HCT116 (cell line): ENCODE measurements around the gene STRN. TPM values are rescaled to one million over a fixed set of nuclear protein-coding genes. Genes with fewer than 3 reads are reported as not detected.

Experiments used
- ATAC-seq: fragments of 200-7000 bp; cut with Tn5 transposase; 2 replicates; pipeline ENCODE4 v1.9.1; 2020; ENCODE audit warnings: mild to moderate bottlenecking, moderate library complexity
- BruUV-seq: library from RNA; stranded (reverse); fragments of 400-500 nt; replicated peaks from 2 replicates; lab custom pipeline; 2021; lab: Mats Ljungman, UMichigan
- CTCF ChIA-PET: fragments of 300-600 bp; sonication (Branson Sonifier 250); formaldehyde crosslinking; loops from one replicate; lab custom pipeline; 2021; ENCODE audit warnings: antibody characterized with exemption; lab: Charles Lee
- POLR2A ChIA-PET: fragments of 300-600, 350-600 bp; sonication (Branson Sonifier 250); formaldehyde crosslinking; loops from one replicate; lab custom pipeline; 2021; ENCODE audit warnings: antibody characterized with exemption; lab: Charles Lee
- RAD21 ChIA-PET, 2 experiments: fragments of 300-600 bp; sonication (Branson Sonifier 250); formaldehyde crosslinking; loops; one replicate each; lab custom pipeline; 2023; ENCODE audit warnings: low total read pairs in 2 of 2; ENCODE audit not compliant: uncharacterized antibody in 2 of 2, unreplicated experiment in 2 of 2, low non-redundant PET in 1 of 2; lab: Charles Lee
- DNase-seq: peaks from one replicate; pipeline ENCODE4 v3.0.0-alpha.2; 2010; ENCODE audit warnings: low read depth, low spot score
- H2AFZ ChIP-seq: fragments of 200-600 bp; shearing (Covaris generic), sonication (generic); 2 replicates; pipeline ENCODE4 v1.6.1; 2017; ENCODE audit warnings: low read depth, mixed run types, mixed read lengths, antibody characterized with exemption, low read length; ENCODE audit not compliant: poor library complexity, severe bottlenecking
- H3K27ac ChIP-seq: 2 replicates; pipeline ENCODE4 v1.5.1; 2012; ENCODE audit warnings: low read depth, low read length
- H3K27me3 ChIP-seq: fragments of 200-600 bp; sonication (generic); 2 replicates; pipeline ENCODE4 v1.6.1; 2016; ENCODE audit warnings: mixed run types, low read length, mixed read lengths; ENCODE audit not compliant: insufficient read depth
- H3K36me3 ChIP-seq, 2 experiments: fragments of 200-500 bp in 1 of 2; fragments of 200-600 bp in 1 of 2; sonication (Bioruptor generic) in 1 of 2; sonication (generic) in 1 of 2; 2 replicates each; pipeline versions ENCODE4 v1.5.1 to v1.6.1; 2014 to 2016; ENCODE audit warnings: low read length in 2 of 2, inconsistent platforms in 1 of 2, mixed read lengths in 1 of 2, mixed run types in 1 of 2; ENCODE audit not compliant: insufficient read depth in 2 of 2, control insufficient read depth in 1 of 2
- H3K4me1 ChIP-seq, 2 experiments: fragments of 200-600 bp in 1 of 2; sonication (generic) in 1 of 2; 2 replicates each; pipeline versions ENCODE4 v1.5.1 to v1.6.1; 2012 to 2017; ENCODE audit warnings: low read length in 2 of 2, inconsistent platforms in 1 of 2, mild to moderate bottlenecking in 1 of 2, mixed read lengths in 1 of 2, mixed run types in 1 of 2, moderate library complexity in 1 of 2; ENCODE audit not compliant: insufficient read depth in 2 of 2, control insufficient read depth in 1 of 2
- H3K4me2 ChIP-seq: fragments of 200-600 bp; sonication (generic); 2 replicates; pipeline ENCODE4 v1.6.1; 2017; ENCODE audit warnings: mixed run types, low read length, mixed read lengths
- H3K4me3 ChIP-seq, 2 experiments: fragments of 200-600 bp in 1 of 2; sonication (generic) in 1 of 2; replicated peaks in 1 of 2; 2 replicates each; pipeline ENCODE4 v1.5.1; 2011 to 2016; ENCODE audit warnings: low read length in 2 of 2, control low read depth in 1 of 2, low read depth in 1 of 2, mild to moderate bottlenecking in 1 of 2, mixed read lengths in 1 of 2, mixed run types in 1 of 2
- H3K79me2 ChIP-seq: fragments of 200-600 bp; sonication (generic); 2 replicates; pipeline ENCODE4 v1.6.1; 2017; ENCODE audit warnings: mild to moderate bottlenecking, mixed run types, low read length, moderate library complexity, mixed read lengths; ENCODE audit not compliant: insufficient read depth
- H3K9ac ChIP-seq: fragments of 200-600 bp; sonication (generic); 2 replicates; pipeline ENCODE4 v1.6.1; 2016; ENCODE audit warnings: low read length, mixed read lengths
- H3K9me2 ChIP-seq: fragments of 200-600 bp; sonication (generic), shearing (Covaris generic); 2 replicates; pipeline ENCODE4 v1.6.1; 2017; ENCODE audit warnings: mixed run types, mild to moderate bottlenecking, moderate library complexity; ENCODE audit not compliant: insufficient read depth
- H3K9me3 ChIP-seq, 2 experiments: fragments of 200-500 bp in 1 of 2; fragments of 200-600 bp in 1 of 2; sonication (Bioruptor generic) in 1 of 2; sonication (generic) in 1 of 2; 2 replicates each; pipeline ENCODE4 v1.6.1; 2014 to 2017; ENCODE audit warnings: low read length in 2 of 2, mixed read lengths in 2 of 2, inconsistent platforms in 1 of 2, low read depth in 1 of 2, mild to moderate bottlenecking in 1 of 2, mixed run types in 1 of 2, moderate library complexity in 1 of 2; ENCODE audit not compliant: control insufficient read depth in 1 of 2, insufficient read depth in 1 of 2
- H4K20me1 ChIP-seq: fragments of 200-600 bp; sonication (generic), shearing (Covaris generic); 2 replicates; pipeline ENCODE4 v1.6.1; 2017; ENCODE audit warnings: mixed run types, mild to moderate bottlenecking, moderate library complexity; ENCODE audit not compliant: insufficient read depth
- CBX3 ChIP-seq: IDR thresholded peaks from 2 replicates; pipeline ENCODE4 v1.6.1; 2012; ENCODE audit warnings: low read depth
- CEBPB ChIP-seq: IDR thresholded peaks from 2 replicates; pipeline ENCODE4 v1.6.1; 2012; ENCODE audit warnings: low read depth
- ELF1 ChIP-seq: IDR thresholded peaks from 2 replicates; pipeline ENCODE4 v1.6.1; 2012; ENCODE audit warnings: low read depth, borderline replicate concordance
- EZH2 ChIP-seq: fragments of 200-600 bp; sonication (generic); IDR thresholded peaks from 2 replicates; pipeline ENCODE4 v1.6.1; 2017; ENCODE audit warnings: antibody characterized with exemption, mixed run types
- EZH2phosphoT487 ChIP-seq: fragments of 200-600 bp; IDR thresholded peaks from 2 replicates; pipeline ENCODE4 v1.6.1; 2018; ENCODE audit warnings: antibody characterized with exemption, borderline replicate concordance
- FOSL1 ChIP-seq: IDR thresholded peaks from 2 replicates; pipeline ENCODE4 v1.6.1; 2012; ENCODE audit warnings: low read depth
- JUND ChIP-seq: IDR thresholded peaks from 2 replicates; pipeline ENCODE4 v1.6.1; 2012
- POLR2A ChIP-seq: IDR thresholded peaks from 2 replicates; pipeline ENCODE4 v1.7.0; 2011; ENCODE audit warnings: borderline replicate concordance; ENCODE audit not compliant: insufficient read depth, insufficient read length; ENCODE audit errors: extremely low read depth
- RAD21 ChIP-seq: IDR thresholded peaks from 2 replicates; pipeline ENCODE4 v1.6.1; 2012; ENCODE audit warnings: low read depth, mild to moderate bottlenecking
- SIN3A ChIP-seq: IDR thresholded peaks from 2 replicates; pipeline ENCODE4 v1.6.1; 2012; ENCODE audit warnings: low read depth
- SP1 ChIP-seq: IDR thresholded peaks from 2 replicates; pipeline ENCODE4 v1.6.1; 2012; ENCODE audit warnings: low read depth
- SRF ChIP-seq: IDR thresholded peaks from 2 replicates; pipeline ENCODE4 v1.6.1; 2012; ENCODE audit warnings: low read depth
- TCF7L2 ChIP-seq: IDR thresholded peaks from 2 replicates; pipeline ENCODE4 v1.7.0; 2011; ENCODE audit warnings: borderline replicate concordance, inconsistent platforms; ENCODE audit not compliant: insufficient read depth, insufficient read length; ENCODE audit errors: extremely low read depth
- ZFX ChIP-seq: fragments of 450-650 bp; IDR thresholded peaks from 2 replicates; pipeline ENCODE4 v1.6.1; 2017
- ZNF274 ChIP-seq: fragments of 200-500 bp; sonication (Bioruptor generic); IDR thresholded peaks from 2 replicates; pipeline ENCODE4 v1.6.1; 2014; ENCODE audit warnings: mild to moderate bottlenecking, low read depth, low read length, inconsistent platforms
- intact Hi-C: fragments of 100-400 bp; cut with micrococcal nuclease; formaldehyde crosslinking; loops from 2 replicates; pipeline ENCODE4 v1.10.0; 2022
- total RNA-seq: library from RNA; stranded (reverse); gene quantifications from one replicate; pipeline ENCODE4 v1.2.1, GENCODE V29; 2021; ENCODE audit not compliant: unreplicated experiment
- TF ChIP-seq, protein P1 (sequence below): IDR thresholded peaks from 2 replicates; pipeline ENCODE4 v1.6.1; 2011; ENCODE audit warnings: mild to moderate bottlenecking, low read length, moderate library complexity; ENCODE audit not compliant: insufficient replicate concordance; ENCODE audit errors: extremely low read depth
- TF ChIP-seq, protein P2 (sequence below): IDR thresholded peaks from 2 replicates; pipeline ENCODE4 v1.6.1; 2012

Gene STRN
- total RNA-seq, 1 experiment from 2014 or later = 26.4 TPM

DNA sequence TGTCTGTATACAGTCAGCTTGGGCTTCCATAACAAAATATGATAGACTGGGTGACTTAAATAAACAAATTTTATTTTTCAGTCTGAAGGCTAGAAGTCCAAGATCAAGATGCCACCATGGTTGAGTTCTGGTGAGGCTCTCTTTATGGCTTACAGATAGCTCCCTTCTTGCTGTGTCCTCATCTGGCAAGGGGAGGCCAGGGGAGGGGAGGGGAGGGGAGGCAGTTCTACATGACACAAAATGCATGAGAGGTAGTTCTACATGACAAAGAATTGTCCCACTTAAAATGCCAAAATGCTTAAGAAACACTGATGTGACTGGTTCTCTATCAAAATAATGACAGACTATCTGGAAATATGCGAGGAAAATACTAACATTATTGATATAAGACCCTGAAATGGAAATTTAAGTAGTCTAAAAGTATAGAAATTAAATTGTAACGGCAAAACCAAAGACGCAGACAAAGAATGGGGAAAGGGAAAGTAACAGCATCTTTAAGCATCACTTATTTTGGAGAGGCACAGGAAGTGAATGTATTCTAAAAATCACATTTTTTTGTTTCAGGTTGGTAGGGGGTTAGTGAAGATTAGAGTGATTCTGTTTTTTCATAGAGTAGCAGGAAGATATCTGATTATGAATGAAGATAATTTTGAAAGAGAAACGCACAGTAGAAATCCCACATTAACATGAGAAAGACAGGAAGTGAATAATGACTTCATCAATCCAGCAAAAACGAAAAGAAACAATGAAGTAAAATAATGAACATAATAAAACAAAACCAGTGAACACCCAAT, 131.4 kb downstream of the STRN start:
- RAD21 ChIA-PET = no interaction called here
- no peak for TF ChIP-seq CBX3
- TF ChIP-seq FOSL1 = no peak
- no peak for TF ChIP-seq POLR2A
- TF ChIP-seq TCF7L2 = no peak
- TF ChIP-seq ZFX = no peak
- TF ChIP-seq SRF = no peak

DNA sequence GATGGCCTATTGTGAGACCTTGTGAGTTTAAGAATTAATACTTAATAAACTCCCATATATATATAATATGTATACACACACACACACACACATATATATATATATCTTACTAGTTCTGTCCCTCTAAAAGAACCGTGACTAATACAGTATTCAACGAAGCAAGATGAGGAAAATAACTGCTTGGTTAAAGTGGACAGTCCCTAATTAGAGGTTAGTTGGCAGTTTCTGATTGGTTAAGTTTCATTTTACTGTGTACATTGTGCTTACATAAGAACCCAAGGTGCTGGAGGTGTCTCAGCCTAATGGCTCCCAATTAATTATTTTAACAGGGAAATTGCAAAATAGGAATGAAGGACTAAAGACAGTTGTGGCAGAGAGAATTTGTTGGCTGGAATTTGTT, 132.1 kb downstream of the STRN start:
- Histone ChIP-seq H3K9me3 (no peaks in the 10 kb centered on the region), H3K9ac (no peak overlapping the region), H3K4me2 (no peak overlapping the region), H3K4me3 (no peak overlapping the region), H3K9me2 (no peaks in the 10 kb centered on the region), H3K36me3 (no peaks in the 10 kb centered on the region), H3K4me1 (no peaks in the 10 kb centered on the region), H3K27ac (no peak overlapping the region), H3K27me3 (no peaks in the 10 kb centered on the region), H2AFZ (no peak overlapping the region), H3K79me2 (no peaks in the 10 kb centered on the region), H4K20me1 (no peaks in the 10 kb centered on the region)
- DNase-seq (no peak), ATAC-seq (no peak)
- ChIA-PET POLR2A (no interaction called here), CTCF (no interaction called here), RAD21 (no interaction called here)
- TF ChIP-seq EZH2phosphoT487 (no peak), ELF1 (no peak), ZNF274 (no peak), EZH2 (no peak), SP1 (no peak), SRF (no peak), SIN3A (no peak), RAD21 (no peak), ZFX (no peak), CBX3 (no peak), CEBPB (no peak), JUND (no peak)
- TF ChIP-seq, protein P1, sequence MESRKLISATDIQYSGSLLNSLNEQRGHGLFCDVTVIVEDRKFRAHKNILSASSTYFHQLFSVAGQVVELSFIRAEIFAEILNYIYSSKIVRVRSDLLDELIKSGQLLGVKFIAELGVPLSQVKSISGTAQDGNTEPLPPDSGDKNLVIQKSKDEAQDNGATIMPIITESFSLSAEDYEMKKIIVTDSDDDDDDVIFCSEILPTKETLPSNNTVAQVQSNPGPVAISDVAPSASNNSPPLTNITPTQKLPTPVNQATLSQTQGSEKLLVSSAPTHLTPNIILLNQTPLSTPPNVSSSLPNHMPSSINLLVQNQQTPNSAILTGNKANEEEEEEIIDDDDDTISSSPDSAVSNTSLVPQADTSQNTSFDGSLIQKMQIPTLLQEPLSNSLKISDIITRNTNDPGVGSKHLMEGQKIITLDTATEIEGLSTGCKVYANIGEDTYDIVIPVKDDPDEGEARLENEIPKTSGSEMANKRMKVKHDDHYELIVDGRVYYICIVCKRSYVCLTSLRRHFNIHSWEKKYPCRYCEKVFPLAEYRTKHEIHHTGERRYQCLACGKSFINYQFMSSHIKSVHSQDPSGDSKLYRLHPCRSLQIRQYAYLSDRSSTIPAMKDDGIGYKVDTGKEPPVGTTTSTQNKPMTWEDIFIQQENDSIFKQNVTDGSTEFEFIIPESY = no peak
- TF ChIP-seq, protein P2, sequence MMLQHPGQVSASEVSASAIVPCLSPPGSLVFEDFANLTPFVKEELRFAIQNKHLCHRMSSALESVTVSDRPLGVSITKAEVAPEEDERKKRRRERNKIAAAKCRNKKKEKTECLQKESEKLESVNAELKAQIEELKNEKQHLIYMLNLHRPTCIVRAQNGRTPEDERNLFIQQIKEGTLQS = no peak
- intact Hi-C loops = no loop called here
- BruUV-seq = no TSS peak

More for the DNA sequence above, 131.4 kb downstream of the STRN start:
- H3K4me3 ChIP-seq = no peak overlapping the region
- intact Hi-C loops = no loop called here
- no peaks in the 10 kb centered on the region for H3K4me1 ChIP-seq
- H3K9ac ChIP-seq = no peak overlapping the region
- H2AFZ ChIP-seq = no peak overlapping the region
- ATAC-seq (no peak), DNase-seq (no peak)
- H4K20me1 ChIP-seq = no peaks in the 10 kb centered on the region
- ChIA-PET CTCF (no interaction called here), POLR2A (no interaction called here)
- no peaks in the 10 kb centered on the region for H3K9me2 ChIP-seq
- no peaks in the 10 kb centered on the region for H3K27me3 ChIP-seq
- no peaks in the 10 kb centered on the region for H3K36me3 ChIP-seq
- H3K27ac ChIP-seq = no peak overlapping the region
- no TSS peak for BruUV-seq
- H3K4me2 ChIP-seq = no peak overlapping the region
- no peaks in the 10 kb centered on the region for H3K9me3 ChIP-seq
- no peaks in the 10 kb centered on the region for H3K79me2 ChIP-seq
